ENCODE measurements around the gene FIGLA.
"Not testable (repeated sequence)": the region's sequence is repeated elsewhere in the genome, so short reads cannot be mapped to it uniquely, and the experiment has no call there.

Gene FIGLA

DNA sequence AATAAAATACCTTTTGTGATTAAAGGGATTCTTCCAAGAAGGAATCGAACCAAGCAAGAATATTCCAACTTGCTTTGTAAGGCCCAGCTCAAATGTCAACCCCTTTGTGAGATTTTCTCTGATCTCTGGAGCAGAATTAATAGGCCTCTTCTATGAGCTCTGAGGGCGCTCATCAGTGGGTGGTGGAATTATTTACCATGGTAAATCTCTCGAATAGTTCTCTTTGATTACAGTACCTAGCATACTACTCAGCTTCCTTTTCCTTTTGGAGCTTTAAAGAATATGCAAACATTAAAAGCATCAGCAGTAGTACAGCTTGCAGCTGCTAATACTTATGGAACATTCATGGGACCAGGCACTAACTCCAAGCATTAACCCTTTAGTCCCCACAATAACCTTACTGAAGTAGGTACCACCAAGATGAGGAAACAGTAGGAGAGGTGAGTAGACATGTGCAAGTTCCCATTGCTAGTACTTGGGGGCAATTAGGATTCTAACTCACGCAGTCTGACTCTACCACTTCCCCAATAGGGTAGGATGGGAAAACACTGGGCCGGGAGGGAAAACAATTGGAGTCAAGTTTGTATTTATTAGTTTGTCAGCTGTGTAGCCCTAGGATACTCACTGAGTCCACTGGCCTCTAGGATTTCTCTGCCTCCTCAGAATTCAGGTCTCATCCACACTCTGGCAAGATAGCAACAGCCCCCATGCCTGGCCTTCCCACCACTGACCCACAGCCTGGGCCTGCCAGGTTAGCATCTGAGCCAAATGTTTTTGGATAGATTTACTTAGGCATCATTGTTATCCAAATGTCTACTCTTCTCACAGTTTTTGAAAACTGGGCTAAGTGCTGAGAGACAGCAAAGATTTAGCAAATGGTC is 44.1 kb downstream of the FIGLA start:
- no peak for DNase-seq (ENCODE audit: low read depth)

- DNase-seq (ENCODE audit: low read depth): no peak
Measured at GRCh38 chr2:70745276-70745825, 45.1 kb downstream of the FIGLA start.

DNA sequence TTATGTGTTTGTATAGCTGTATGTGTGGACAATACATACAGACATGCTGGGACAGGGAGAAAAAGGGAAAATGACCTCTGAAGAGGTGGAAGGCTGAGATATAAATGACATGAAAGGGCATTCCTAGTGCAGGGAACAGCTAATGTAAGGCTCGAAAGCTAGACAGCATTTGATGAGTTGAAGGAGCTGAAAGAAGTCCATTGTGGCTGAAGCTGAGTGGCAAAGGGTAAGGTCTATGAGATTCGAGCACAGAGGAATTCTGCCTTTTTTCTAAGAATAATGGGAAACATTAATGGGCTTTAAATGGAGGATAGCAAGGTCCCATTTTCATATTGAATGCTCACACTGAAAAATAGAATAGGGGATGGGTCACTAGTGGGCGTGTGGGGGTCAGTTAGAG is 46.0 kb downstream of the FIGLA start:
- DNase-seq (ENCODE audit: low read depth): no peak

- no peak for DNase-seq (ENCODE audit: low read depth)
Measured at GRCh38 chr2:70743677-70744076, 46.8 kb downstream of the FIGLA start.

- DNase-seq (ENCODE audit: low read depth): no peak
Measured at GRCh38 chr2:70743068-70743467, 47.4 kb downstream of the FIGLA start.

GRCh38 chr2:70739492-70739891 is 51.0 kb downstream of the FIGLA start:
- not testable (repeated sequence) for DNase-seq (ENCODE audit: low read depth)

DNA sequence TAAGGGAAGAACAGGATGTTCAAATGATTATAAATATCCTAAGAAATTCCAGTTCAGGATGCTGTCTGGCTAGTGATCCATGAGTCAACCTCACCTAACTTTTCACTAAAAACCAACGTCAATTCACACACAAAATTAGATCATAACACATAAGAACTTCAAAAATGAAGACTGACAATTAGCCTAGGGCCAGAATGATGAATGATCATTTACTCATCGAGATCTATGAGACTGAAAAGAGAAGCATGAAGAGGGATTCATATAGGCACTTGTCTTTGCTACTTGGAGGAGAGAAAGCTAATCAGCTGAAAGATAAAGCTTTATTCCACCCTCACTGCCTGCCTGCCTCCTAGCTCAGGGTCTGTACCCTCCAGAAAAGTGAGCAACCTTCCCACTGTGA is 52.3 kb downstream of the FIGLA start:
- no peak for DNase-seq (ENCODE audit: low read depth)

- no peak for DNase-seq (ENCODE audit: low read depth)
Measured at GRCh38 chr2:70735071-70735470, 55.4 kb downstream of the FIGLA start.

DNA sequence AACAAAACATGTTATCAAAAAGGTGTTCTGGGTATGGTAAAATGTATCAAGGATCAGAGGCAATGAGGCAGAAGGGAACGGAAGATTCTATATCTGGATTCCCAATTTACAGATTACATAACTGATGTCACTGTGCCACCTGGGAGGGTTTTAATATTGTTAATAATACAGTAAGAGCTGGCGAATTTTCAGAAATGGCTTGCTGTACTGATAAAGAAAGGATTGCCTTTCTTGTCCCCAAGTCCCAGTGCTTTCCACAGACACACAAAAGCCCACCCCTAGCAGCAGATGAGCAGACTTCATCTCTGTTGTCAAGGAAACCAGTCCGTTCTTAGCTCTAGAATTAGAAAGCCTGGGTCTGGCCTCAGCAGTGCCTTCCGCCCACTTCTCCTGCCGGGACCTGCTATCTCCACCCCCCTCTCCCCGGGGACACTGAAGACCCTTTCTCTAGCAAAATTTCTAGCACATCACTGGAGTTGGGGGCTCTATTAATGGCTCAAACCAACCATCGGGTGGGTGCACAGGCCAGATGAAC is 56.7 kb downstream of the FIGLA start:
- DNase-seq (ENCODE audit: low read depth): no peak

- DNase-seq (ENCODE audit: low read depth): no peak
Measured at GRCh38 chr2:70732766-70733645, 57.4 kb downstream of the FIGLA start.

DNA sequence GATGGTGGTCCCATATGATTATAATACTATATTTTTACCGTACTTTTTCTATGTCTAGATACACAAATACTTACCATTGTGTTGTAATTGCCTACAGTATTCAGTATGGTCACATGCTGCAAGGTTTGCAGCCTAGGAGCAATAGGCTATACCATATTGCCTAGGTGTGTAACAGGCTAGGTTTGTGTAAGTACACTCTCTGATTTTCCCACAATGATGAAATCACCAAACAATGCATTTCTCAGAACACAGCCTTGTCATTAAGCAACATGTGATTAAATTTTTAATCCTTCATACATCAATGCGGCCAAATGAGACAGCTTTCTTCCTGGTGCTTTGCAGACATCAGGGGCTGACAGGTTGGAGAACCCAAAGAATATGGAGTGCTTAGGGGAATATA is 59.7 kb downstream of the FIGLA start:
- DNase-seq (ENCODE audit: low read depth): no peak

DNA sequence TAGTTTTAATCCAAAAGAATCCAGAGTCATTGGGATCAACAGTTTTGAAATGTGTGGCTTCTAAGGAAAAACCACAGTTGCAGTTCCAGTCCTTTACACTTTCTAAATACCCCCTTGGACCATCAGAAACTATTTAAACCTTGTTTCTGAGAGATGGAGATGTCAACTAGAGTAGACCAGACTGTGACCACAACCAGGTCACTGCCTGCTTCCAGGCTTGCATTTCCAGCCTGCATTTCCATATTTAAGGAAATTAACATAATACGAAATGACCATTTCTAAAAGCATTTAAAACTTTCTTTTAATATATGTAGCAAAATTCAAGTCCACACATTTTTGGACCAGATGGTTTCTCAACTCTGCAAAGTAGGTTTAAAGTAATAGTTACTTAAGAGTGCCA is 60.8 kb downstream of the FIGLA start:
- no peak for DNase-seq (ENCODE audit: low read depth)

DNA sequence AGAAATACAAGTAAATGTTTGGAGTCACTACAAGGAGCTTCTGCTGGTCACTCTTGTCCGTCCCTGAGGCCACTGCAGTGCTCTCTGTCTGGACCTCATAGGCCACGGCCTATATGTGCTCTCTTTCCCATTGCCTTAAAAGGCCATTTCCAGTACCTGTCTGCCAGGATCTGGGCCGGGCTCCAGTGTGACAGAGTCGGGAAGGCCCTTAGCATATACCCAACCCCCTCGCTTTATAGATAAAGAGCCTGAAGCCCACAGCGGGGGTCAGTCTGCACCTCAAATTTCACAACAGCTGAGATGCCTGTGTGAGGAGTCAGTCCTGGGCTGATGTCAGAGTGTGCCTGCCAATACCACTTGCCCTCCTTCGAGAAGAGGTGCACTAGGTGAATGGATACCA is 62.3 kb downstream of the FIGLA start:
- DNase-seq (ENCODE audit: low read depth): no peak
